Fibroblast of peridontal ligament (primary cell): ENCODE results near the gene KXD1.
"Not testable (repeated sequence)": the region's sequence is repeated elsewhere in the genome, so short reads cannot be mapped to it uniquely, and the experiment has no call there.

Experiments
- DNase-seq: peaks from one replicate; pipeline ENCODE4 v3.0.0-alpha.2; 2010; ENCODE audit errors: extremely low read depth

The KXD1 gene

GRCh38 chr19:18536475-18536874 lies 21.2 kb upstream of the KXD1 start:
- no peak for DNase-seq

- no peak for DNase-seq
These were observed 20.2 kb upstream of the KXD1 start for GRCh38 chr19:18537431-18537830.

- DNase-seq: no peak
These were observed 19.6 kb upstream of the KXD1 start for GRCh38 chr19:18538115-18538514.

GRCh38 chr19:18539372-18539771 lies 18.3 kb upstream of the KXD1 start:
- DNase-seq: no peak

- DNase-seq: not testable (repeated sequence)
These were observed 17.5 kb upstream of the KXD1 start for GRCh38 chr19:18540200-18540599.

GRCh38 chr19:18541258-18541991 lies 16.2 kb upstream of the KXD1 start:
- DNase-seq: no peak

GRCh38 chr19:18541992-18542940 lies 15.4 kb upstream of the KXD1 start:
- DNase-seq: peak; percentile 19

- peak; percentile 79 for DNase-seq
These were observed 14.5 kb upstream of the KXD1 start, which contains the start of gene FKBP8 for GRCh38 chr19:18542941-18543813. Gene FKBP8 (minus strand): TSS chr19:18543573. CDS start chr19:18541970, 1,603 bp downstream.

- DNase-seq: peak; percentile 46
These were observed 13.7 kb upstream of the KXD1 start for GRCh38 chr19:18543814-18544475.

GRCh38 chr19:18551631-18552030 lies 6.0 kb upstream of the KXD1 start:
- DNase-seq: no peak

GRCh38 chr19:18558202-18558555 lies 509 bp downstream of the KXD1 start:
- peak; percentile 14 for DNase-seq

GRCh38 chr19:18558604-18559003 lies 934 bp downstream of the KXD1 start:
- no peak for DNase-seq

GRCh38 chr19:18559685-18560084 lies 2.0 kb downstream of the KXD1 start:
- no peak for DNase-seq

GRCh38 chr19:18562086-18562485 lies 4.4 kb downstream of the KXD1 start:
- no peak for DNase-seq

GRCh38 chr19:18566953-18567352 lies 9.3 kb downstream of the KXD1 start:
- DNase-seq: no peak

- no peak for DNase-seq
These were observed 10.7 kb downstream of the KXD1 start for GRCh38 chr19:18568367-18568766.

- DNase-seq: peak; percentile 94
These were observed 14.1 kb downstream of the KXD1 start, which contains the start of gene UBA52 for GRCh38 chr19:18571564-18572344. Gene UBA52 (plus strand): TSS chr19:18571857. CDS start chr19:18573301, 1,444 bp downstream.

- DNase-seq: no peak
These were observed 17.1 kb downstream of the KXD1 start for GRCh38 chr19:18574691-18575291.

GRCh38 chr19:18576383-18576782 lies 18.7 kb downstream of the KXD1 start:
- no peak for DNase-seq

GRCh38 chr19:18577365-18577914 lies 19.8 kb downstream of the KXD1 start:
- DNase-seq: no peak
